A549 treated with CORT108297 at 1 μM for 4 hours (cell line): ENCODE results near the gene SPRED2. TPM values are rescaled to one million over a fixed set of nuclear protein-coding genes. Genes with fewer than 3 reads are reported as not detected.

ENCODE experiments used
- total RNA-seq: library from RNA; stranded (reverse); fragments of 200-300 nt; extraction: Qiagen RNA extraction; gene quantifications from 5 replicates; pipeline ENCODE4 v1.2.3, GENCODE V29; 2022

Gene SPRED2
- total RNA-seq = 26.7 to 32.1 TPM (median 31.3 TPM) in 5 replicates

DNA sequence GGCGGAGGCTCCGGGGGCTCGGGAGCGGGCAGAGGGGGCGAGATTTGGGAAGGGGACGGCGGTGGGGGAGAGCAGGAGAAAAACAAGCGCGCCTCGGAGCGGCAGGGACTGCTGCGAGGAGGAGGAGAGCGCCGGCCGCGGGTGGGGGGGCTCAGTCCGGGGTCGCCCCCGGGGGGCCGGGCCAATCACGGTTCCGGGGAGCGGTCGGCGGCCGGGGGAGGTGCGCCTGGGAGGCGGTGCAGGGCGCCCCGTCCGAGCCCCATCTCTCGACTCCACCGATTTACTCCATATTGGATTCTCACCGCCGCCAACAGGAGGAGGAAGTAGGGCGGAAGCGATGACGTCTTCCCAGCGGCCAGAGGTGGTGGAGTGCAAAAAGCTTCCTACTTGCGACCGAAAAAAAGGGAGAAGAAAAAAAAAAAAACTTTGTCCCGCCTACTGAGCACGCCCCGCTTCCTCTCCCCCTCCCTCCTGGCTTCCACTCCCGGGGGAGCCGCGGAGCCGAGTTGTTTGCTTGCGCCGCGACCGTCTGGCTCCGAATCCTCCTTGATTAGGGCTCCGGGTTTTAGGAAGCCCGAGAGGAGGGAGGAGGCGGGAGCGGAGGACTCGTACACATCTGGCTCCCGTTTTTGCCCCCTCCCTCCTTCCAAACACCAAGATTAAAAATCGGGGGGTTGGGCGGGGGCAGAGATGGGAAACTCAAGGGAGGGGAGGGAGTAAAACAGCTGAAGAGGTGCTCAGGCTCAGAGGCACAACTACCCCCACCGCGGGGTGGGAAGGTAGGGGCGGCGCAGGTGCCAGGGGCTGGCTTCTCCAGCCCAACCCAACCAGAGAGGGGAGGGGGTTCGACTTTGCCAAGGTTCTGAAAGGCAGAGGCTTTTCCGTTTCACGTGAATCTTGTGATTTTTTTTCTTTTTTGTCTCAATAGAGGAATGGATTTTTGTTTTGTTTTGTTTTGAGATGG lies at the start of gene SPRED2:
SPRED2 (minus strand) TSS at position 373 of the 964 bp plus-strand sequence. CDS start 612 bp downstream, outside the sequence.

Other genes with a start within 250 kb of the SPRED2 start
- 132 to 176 TPM (median 160 TPM) in 5 replicates for gene ACTR2, start 204.8 kb downstream of the SPRED2 start, total RNA-seq